WI38 (cell line): ENCODE data around the gene LRRC7.

Source experiments
- H3K4me3 ChIP-seq: 2 replicates; pipeline ENCODE4 v1.5.1; 2011; ENCODE audit warnings: low read depth, mild to moderate bottlenecking, control low read depth, low read length
- CTCF ChIP-seq: IDR thresholded peaks from 2 replicates; pipeline ENCODE4 v1.5.1; 2012; ENCODE audit warnings: low read depth, mild to moderate bottlenecking, control low read depth, low read length

The LRRC7 gene

GRCh38 chr1:69991644-69992043 lies 423.9 kb downstream of the LRRC7 start:
- H3K4me3 ChIP-seq = no peak overlapping the region
- no peak for TF ChIP-seq CTCF

- H3K4me3 ChIP-seq = no peak overlapping the region
- no peak for TF ChIP-seq CTCF
Observed at GRCh38 chr1:69992594-69992993, 424.9 kb downstream of the LRRC7 start.

GRCh38 chr1:69993810-69994209 lies 426.1 kb downstream of the LRRC7 start:
- H3K4me3 ChIP-seq = no peak overlapping the region

GRCh38 chr1:69994241-69994640 lies 426.5 kb downstream of the LRRC7 start:
- no peak for TF ChIP-seq CTCF
- no peak overlapping the region for H3K4me3 ChIP-seq

More at GRCh38 chr1:69993810-69994209, 426.1 kb downstream of the LRRC7 start:
- TF ChIP-seq CTCF = no peak

- no peak overlapping the region for H3K4me3 ChIP-seq
- no peak for TF ChIP-seq CTCF
Observed at GRCh38 chr1:69998847-69999246, 431.1 kb downstream of the LRRC7 start.

- no peak for TF ChIP-seq CTCF
Observed at GRCh38 chr1:70003211-70003908, 435.6 kb downstream of the LRRC7 start.

GRCh38 chr1:70005386-70006034 lies 437.8 kb downstream of the LRRC7 start:
- H3K4me3 ChIP-seq = no peak overlapping the region
- no peak for TF ChIP-seq CTCF

More at GRCh38 chr1:70003211-70003908, 435.6 kb downstream of the LRRC7 start:
- no peak overlapping the region for H3K4me3 ChIP-seq
